HG03521 (cell line): ENCODE measurements around the gene ATG14.
"Not testable (repeated sequence)": the region's sequence is repeated elsewhere in the genome, so short reads cannot be mapped to it uniquely, and the experiment has no call there.

ENCODE experiments used
- ATAC-seq: cut with Tn5 transposase; IDR thresholded peaks from one replicate; pipeline ENCODE4 v1.9.1; 2021; ENCODE audit warnings: mild to moderate bottlenecking, moderate library complexity; ENCODE audit not compliant: unreplicated experiment

ATG14 gene

DNA sequence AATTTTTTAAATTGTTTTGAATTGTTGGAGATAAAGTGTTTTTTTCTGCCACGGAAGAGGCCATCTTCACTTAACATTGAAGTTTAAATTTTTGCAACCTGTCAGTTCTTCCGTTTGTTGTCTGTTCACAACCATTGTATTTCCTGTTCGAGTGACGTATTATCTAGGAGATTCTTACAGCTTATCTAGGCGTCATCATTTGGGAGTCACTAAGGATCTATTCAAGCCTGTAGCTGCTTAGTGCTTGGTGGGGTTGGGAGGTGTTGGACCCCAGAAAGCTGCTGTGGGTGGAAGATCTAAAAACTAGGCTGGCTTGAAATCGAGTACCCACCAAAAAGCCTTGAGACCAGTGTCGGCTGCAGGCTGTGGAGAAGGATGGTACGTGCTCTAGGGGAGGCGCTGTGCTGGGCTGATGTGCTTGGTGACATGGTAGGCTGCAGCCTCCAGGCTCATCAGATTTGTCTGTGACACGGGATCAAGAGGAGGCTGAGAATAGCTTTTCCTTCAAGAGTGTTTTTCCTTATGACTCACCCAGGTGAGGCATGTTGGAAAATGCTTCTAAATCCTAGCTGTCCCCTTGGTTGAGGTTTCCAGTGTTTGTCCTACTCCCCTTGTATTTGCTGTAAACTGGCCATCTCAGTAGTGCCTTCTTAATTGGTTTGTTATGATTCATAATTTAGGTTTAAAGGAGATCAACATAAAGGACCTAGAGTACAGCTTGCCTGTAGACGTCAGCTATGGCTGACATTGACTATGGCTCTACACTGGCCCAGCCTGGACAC lies 57.8 kb downstream of the ATG14 start:
- ATAC-seq, result no peak

DNA sequence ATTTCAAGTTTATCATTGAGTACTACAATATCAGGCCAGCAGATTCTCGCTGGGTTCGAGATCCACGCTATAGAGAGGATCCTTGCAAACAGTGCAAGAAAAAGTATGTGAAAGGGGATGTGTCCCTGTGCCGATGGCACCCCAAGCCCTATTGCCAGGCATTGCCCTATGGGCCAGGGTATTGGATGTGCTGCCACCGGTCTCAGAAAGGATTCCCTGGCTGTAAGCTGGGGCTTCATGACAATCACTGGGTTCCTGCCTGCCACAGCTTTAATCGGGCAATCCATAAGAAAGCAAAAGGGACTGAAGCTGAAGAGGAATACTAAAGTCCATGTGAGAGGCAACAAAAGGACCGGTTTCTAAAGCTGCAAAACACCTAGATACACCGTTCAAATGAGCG lies 59.4 kb downstream of the ATG14 start:
- no peak for ATAC-seq

- no peak for ATAC-seq
Observed at GRCh38 chr14:55351111-55351510, 60.5 kb downstream of the ATG14 start.

- no peak for ATAC-seq
Observed at GRCh38 chr14:55350461-55350860, 61.2 kb downstream of the ATG14 start.

- ATAC-seq, result no peak
Observed at GRCh38 chr14:55349565-55349964, 62.1 kb downstream of the ATG14 start.

- no peak for ATAC-seq
Observed at GRCh38 chr14:55348766-55349453, 62.7 kb downstream of the ATG14 start.

DNA sequence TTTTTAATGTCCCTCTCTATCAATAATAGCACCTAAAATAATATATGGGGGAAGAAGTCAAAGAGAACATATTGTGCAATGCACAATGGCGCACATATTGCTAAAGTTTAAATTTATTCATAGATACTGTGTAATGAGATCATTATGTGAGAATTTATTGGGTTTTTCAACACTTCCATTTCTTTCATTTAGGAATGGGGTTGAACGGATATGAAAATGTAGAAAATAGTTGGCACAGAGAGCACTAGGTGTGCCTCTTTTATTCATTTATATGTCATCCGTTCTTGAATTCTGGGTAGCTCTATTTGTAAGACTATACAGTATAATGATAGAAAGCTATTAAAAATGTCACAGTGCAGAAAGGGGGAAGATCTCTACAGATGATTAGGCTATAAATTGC lies 63.9 kb downstream of the ATG14 start:
- no peak for ATAC-seq

- no peak for ATAC-seq
Observed at GRCh38 chr14:55347040-55347439, 64.6 kb downstream of the ATG14 start.

DNA sequence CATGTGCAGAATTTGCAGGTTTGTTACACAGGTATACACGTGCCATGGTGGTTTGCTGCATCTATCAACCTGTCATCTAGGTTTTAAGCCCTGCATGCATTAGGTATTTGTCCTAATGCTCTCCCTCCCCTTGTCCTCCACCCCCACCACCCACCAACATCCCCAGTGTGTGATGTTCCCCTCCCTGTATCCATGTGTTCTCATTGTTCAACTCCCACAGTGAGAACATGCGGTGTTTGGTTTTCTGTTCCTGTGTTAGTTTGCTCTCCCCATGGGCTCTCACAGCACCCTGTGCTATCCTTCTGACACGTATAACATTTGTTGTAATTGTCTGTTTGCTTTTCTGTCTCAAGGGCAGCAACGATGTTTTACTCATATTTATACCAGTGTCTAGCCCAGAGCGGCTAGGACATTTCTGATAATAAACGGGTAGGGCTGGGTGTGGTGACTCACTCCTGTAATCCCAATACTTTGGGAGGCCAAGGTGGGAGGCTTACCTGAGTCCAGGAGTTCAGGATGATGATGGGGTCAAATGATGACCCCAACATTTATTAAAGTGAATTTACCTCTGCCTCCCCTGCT lies 67.0 kb downstream of the ATG14 start:
- not testable (repeated sequence) for ATAC-seq

DNA sequence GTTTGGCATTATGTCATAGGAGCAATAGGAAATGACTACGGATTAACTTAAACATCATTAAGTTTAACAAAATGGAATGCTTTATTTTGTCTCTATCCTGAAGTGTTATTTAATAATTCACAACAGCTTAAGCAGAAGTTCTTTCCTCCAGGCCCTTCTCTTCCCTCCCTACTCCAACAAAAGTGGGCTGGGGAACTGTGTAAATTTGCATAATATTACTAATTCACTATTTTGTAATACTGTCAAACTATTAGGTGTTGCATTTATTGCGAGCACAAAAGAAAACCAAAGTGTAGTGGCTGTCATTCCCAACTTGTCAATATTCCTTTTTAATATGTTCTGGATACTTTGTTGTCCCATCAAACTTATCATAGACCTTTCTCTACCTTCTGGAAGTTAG lies 69.8 kb downstream of the ATG14 start:
- no peak for ATAC-seq

DNA sequence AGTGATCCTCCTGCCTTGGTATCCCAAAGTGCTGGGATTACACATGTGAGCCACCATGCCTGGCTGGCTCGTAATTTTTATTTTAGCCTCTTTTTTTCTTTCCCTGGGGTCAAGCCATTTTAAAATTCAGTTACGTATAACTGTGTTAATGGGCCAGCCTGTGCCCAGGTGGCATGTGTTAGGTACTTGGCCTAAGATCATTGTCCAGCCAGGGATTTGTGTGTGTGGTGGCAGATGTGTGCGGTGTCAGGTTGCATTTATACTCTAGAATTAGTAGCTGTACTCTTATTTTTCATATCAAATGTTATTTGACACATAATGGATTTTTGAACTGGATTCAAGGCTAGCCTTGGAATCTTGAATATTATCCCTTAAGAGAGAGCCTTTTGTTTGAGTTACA lies 71.1 kb downstream of the ATG14 start:
- no peak for ATAC-seq

GRCh38 chr14:55339770-55340169 lies 71.9 kb downstream of the ATG14 start:
- peak; percentile 82 for ATAC-seq

DNA sequence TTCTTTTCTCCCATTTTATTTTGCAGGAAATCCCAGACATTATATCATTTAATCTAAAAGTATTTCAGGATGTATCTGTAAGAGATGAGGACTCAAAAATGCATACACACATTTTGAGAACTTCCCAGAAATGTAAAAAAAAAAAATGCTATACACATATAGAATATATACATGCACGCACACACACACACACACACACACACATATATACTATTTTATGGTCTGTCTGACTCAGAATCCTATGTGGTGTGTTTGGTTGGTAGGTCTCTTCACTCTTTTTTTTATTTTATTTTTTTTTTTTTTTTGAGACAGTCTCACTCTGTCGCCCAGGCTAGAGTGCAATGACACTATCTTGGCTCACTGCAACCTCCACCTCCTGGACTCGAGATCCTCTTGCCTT lies 74.9 kb downstream of the ATG14 start:
- no peak for ATAC-seq

DNA sequence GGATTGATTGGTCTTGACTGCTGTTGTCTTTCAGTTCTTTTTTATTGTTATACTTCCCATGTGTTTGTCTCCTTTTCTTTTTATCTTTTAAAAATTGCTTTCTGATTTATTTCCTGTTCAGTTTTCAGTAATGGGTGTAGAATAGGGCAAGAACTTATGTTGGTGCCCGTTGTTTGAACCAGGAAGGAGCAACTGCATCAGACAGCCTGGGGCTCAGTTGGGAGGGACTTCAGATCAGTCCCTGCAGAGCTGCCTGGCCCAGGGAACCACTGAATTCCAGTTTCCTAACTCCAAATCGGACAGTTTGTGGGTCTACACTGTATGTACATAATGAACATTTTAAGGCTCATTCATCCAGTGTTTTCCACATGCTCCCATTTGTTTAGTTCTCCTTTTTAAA lies 75.5 kb downstream of the ATG14 start:
- ATAC-seq, result no peak

DNA sequence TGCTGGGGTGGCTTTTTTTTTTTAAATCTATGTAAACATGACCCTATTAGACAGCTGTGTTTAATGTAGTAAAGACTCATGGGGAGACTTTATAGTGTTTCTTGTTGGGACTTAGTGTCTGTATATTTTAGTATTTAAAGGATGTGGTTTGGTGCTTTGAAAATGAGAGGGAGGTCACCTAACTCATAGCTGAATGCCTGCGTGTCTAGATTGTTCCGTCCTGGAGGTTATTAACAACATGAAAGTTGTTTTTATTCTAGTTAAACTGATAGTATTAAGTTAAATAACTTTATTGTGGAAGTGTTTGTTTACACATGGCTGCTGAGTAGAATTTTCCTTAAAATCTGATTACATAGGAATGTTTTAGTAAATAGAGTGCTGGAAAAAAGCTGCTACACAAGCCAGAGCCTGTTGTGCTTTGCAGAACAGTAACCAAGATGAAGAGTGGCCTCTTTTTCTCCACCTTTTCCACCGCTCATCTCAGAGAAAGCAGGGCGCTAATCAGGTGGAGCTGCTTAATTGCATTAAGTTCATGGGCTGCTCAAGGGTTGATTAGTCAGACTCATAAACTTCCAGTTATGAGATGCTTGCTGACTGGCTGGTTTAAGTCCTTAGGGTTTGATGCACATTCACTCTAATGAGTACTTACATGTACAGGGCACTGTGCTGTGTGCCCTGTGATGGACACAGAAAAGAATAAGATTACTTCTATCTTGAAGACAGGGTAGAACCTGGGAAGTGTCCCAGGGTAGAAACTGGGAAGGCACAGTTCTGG lies 77.7 kb downstream of the ATG14 start:
- peak; percentile 56 for ATAC-seq

GRCh38 chr14:55332654-55333570 lies 78.7 kb downstream of the ATG14 start:
- peak; percentile 57 for ATAC-seq

GRCh38 chr14:55329999-55330710 lies 81.5 kb downstream of the ATG14 start:
- no peak for ATAC-seq

DNA sequence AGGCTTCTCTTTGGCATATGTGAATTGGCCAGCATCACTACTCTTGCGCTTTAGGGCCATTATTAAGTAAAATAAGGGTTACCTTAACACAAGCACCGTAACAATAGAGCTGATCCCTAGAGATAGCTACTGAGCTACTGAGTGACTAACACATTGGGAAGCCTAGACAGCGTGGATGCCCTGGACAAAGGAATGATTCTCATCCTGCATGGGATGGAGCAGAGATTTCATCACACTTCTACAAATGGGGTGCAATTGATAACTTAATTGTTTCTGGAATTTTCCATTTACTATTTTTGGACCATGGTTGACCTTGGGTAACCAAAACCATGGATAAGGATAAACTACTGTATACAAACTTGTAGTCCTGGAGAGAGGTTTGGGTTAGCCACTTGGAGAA lies 83.3 kb downstream of the ATG14 start:
- no peak for ATAC-seq

DNA sequence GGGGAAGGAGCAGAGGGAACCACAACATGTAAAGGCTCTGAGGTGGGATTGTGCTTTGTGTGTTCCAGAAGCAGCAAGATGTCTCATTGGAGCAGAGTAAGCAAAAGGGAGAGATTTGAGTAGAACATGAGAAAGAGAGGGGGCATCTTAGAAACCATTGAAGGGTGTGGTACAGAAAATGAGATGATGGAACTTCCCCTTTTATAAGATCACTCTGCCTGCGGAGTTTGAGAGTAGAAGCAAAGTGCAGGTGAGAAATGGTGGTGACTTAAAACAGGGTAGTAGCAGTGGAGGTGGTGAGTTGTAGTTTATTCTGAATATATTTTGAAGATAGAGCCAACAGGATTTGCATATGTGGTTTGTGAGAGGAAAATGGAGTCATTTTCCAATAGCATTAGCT lies 84.5 kb downstream of the ATG14 start:
- peak; percentile 77 for ATAC-seq

DNA sequence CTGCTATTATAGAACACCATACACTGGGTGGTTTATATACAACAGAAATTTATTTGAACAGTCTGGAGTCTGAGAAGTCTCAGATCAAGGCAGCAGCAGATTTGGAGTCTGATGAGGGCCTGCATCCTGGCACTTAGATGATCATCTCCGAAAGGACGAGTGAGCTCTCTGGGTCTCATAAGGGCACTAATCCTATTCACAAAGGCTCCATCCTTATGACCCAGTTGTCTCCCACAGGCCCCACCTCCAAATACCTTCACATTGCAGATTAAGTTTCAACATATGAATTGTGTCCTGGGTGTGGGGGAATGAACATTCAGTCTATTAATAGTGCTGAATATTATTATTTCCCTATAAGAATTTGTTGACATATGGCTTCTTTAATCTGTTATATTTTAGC lies 86.8 kb downstream of the ATG14 start:
- no peak for ATAC-seq
